Smooth muscle cell (in vitro differentiated cells): Measurements from ENCODE around the gene TFCP2L1. TPM values are rescaled to one million over a fixed set of nuclear protein-coding genes. Genes with fewer than 3 reads are reported as not detected.
"Not testable (repeated sequence)": the region's sequence is repeated elsewhere in the genome, so short reads cannot be mapped to it uniquely, and the experiment has no call there.

Source experiments
- DNase-seq: peaks from one replicate; lab custom pipeline; 2025; ENCODE audit not compliant: unreplicated experiment; lab: John Stamatoyannopoulos, UW
- H2AFZ ChIP-seq: fragments of 200-600 bp; sonication (generic); 2 replicates; pipeline ENCODE4 v1.6.0; 2016; ENCODE audit warnings: antibody characterized with exemption, low read depth, mild to moderate bottlenecking
- H3F3A ChIP-seq: fragments of 200-600 bp; sonication (generic); 2 replicates; pipeline ENCODE4 v1.6.0; 2017; ENCODE audit warnings: antibody characterized with exemption, low read depth
- H3K27ac ChIP-seq: fragments of 200-600 bp; sonication (generic); 2 replicates; pipeline ENCODE4 v1.5.1; 2016; ENCODE audit warnings: low read depth, mild to moderate bottlenecking
- H3K27me3 ChIP-seq: fragments of 200-600 bp; sonication (generic); 2 replicates; pipeline ENCODE4 v1.6.1; 2016; ENCODE audit warnings: low read depth, mild to moderate bottlenecking
- H3K36me3 ChIP-seq: fragments of 200-600 bp; sonication (generic); 2 replicates; pipeline ENCODE4 v1.5.1; 2016; ENCODE audit warnings: low read depth
- H3K4me1 ChIP-seq: fragments of 200-600 bp; sonication (generic); 2 replicates; pipeline ENCODE4 v1.5.1; 2016; ENCODE audit warnings: low read depth
- H3K4me2 ChIP-seq: fragments of 200-600 bp; sonication (generic); 2 replicates; pipeline ENCODE4 v1.6.0; 2016; ENCODE audit warnings: mild to moderate bottlenecking
- H3K4me3 ChIP-seq: fragments of 200-600 bp; sonication (generic); 2 replicates; pipeline ENCODE4 v1.5.1; 2016; ENCODE audit warnings: mild to moderate bottlenecking
- H3K79me2 ChIP-seq: fragments of 200-600 bp; sonication (generic); 2 replicates; pipeline ENCODE4 v1.6.0; 2016; ENCODE audit warnings: low read depth, mild to moderate bottlenecking
- H3K9ac ChIP-seq: fragments of 200-600 bp; sonication (generic); 2 replicates; pipeline ENCODE4 v1.6.0; 2016; ENCODE audit warnings: low read depth
- H3K9me3 ChIP-seq: fragments of 200-600 bp; sonication (generic); replicated peaks from 2 replicates; pipeline ENCODE4 v1.5.1; 2016; ENCODE audit warnings: low read depth
- H4K20me1 ChIP-seq: fragments of 200-600 bp; sonication (generic); 2 replicates; pipeline ENCODE4 v1.6.0; 2016; ENCODE audit warnings: low read depth
- WGBS: methylation state at CpG from one replicate; pipeline ENCODE4 v1.1.7; 2016; ENCODE audit warnings: low lambda C conversion rate; 5-methylcytosine and 5-hydroxymethylcytosine counted together
- polyA plus RNA-seq: library from polyadenylated mRNA; unstranded; fragments of >200 nt; fragmentation: Nextera tagmentation; extraction: Ambion mirVana; gene quantifications from 2 replicates; pipeline ENCODE4 v1.2.1, GENCODE V29; 2016
- total RNA-seq: library from RNA; depleted of rRNA; stranded (reverse); fragments of >200 nt; gene quantifications from 2 replicates; pipeline ENCODE4 v1.2.3, GENCODE V29; 2014
- TF ChIP-seq, protein P1 (sequence below): fragments of 200-600 bp; sonication (generic); IDR thresholded peaks from 2 replicates; pipeline ENCODE4 v1.5.1; 2017; ENCODE audit warnings: borderline replicate concordance, mild to moderate bottlenecking, antibody characterized with exemption; ENCODE audit not compliant: insufficient read depth, poor library complexity, severe bottlenecking

Gene TFCP2L1
- total and polyA plus RNA-seq, 2 experiments from 2014 or later, result 0.13 TPM; not detected in 1

DNA sequence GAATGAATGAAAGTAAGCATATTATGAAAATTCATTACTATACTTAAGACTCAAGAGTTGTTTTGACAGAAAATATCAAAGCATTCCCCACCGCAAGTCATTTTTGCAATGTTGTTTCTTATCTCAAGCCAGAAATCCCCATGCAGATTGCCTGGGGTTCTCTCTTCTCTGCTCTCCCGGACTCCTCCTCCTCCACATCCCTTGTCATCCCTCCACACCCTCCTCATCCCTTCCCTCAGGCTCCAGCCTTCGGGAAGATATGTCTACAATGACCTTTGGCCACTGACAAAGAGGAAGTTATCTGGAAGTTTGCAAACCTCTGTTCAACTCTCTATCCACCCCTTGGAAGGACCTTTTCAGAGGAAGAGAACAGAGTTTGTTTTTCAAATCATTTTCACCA lies 11.9 kb downstream of the TFCP2L1 start:
- TF ChIP-seq, protein P1, sequence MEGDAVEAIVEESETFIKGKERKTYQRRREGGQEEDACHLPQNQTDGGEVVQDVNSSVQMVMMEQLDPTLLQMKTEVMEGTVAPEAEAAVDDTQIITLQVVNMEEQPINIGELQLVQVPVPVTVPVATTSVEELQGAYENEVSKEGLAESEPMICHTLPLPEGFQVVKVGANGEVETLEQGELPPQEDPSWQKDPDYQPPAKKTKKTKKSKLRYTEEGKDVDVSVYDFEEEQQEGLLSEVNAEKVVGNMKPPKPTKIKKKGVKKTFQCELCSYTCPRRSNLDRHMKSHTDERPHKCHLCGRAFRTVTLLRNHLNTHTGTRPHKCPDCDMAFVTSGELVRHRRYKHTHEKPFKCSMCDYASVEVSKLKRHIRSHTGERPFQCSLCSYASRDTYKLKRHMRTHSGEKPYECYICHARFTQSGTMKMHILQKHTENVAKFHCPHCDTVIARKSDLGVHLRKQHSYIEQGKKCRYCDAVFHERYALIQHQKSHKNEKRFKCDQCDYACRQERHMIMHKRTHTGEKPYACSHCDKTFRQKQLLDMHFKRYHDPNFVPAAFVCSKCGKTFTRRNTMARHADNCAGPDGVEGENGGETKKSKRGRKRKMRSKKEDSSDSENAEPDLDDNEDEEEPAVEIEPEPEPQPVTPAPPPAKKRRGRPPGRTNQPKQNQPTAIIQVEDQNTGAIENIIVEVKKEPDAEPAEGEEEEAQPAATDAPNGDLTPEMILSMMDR, result no peak
- H3K4me2 ChIP-seq, result no peak overlapping the region
- H2AFZ ChIP-seq, result no peak overlapping the region
- no peaks in the 10 kb centered on the region for H3F3A ChIP-seq
- 43% methylated on average over 3 of the region's 3 CpGs for WGBS
- H3K79me2 ChIP-seq, result no peaks in the 10 kb centered on the region
- no peaks in the 10 kb centered on the region for H3K27me3 ChIP-seq
- H3K4me1 ChIP-seq, result no peaks in the 10 kb centered on the region
- H3K27ac ChIP-seq, result no peak overlapping the region
- no peak for DNase-seq
- no peaks in the 10 kb centered on the region for H3K9me3 ChIP-seq
- no peaks in the 10 kb centered on the region for H3K36me3 ChIP-seq
- no peaks in the 10 kb centered on the region for H4K20me1 ChIP-seq
- no peak overlapping the region for H3K9ac ChIP-seq
- no peak overlapping the region for H3K4me3 ChIP-seq

DNA sequence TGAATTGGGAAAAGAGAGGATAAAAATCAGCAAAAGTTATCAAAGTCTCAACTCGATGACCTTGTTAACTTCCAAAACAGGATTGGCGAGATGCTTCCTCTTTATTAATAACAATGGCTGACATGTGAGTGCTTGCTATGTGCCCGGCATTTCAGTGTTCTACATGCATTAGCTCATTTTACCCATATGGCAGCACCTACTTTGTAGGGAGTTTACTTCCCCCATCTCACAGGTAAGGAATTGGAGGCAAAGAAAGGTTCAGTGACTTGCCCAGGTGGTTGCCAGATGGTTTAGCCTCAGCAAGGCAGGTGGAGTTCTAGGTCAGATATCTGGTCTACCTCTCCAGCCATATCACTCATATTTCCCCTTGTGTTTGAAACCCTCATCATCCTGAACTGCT lies 12.4 kb downstream of the TFCP2L1 start:
- H3K4me3 ChIP-seq, result no peak overlapping the region
- H4K20me1 ChIP-seq, result no peaks in the 10 kb centered on the region
- H3K9ac ChIP-seq, result no peak overlapping the region
- no peaks in the 10 kb centered on the region for H3K9me3 ChIP-seq
- no peak for DNase-seq
- no peak overlapping the region for H2AFZ ChIP-seq
- no peaks in the 10 kb centered on the region for H3K4me1 ChIP-seq
- TF ChIP-seq, protein P1, result no peak
- no peaks in the 10 kb centered on the region for H3K36me3 ChIP-seq
- H3K79me2 ChIP-seq, result no peaks in the 10 kb centered on the region
- 89% methylated on average over 3 of the region's 3 CpGs for WGBS
- no peaks in the 10 kb centered on the region for H3F3A ChIP-seq
- no peak overlapping the region for H3K27ac ChIP-seq
- no peaks in the 10 kb centered on the region for H3K27me3 ChIP-seq
- H3K4me2 ChIP-seq, result no peak overlapping the region

DNA sequence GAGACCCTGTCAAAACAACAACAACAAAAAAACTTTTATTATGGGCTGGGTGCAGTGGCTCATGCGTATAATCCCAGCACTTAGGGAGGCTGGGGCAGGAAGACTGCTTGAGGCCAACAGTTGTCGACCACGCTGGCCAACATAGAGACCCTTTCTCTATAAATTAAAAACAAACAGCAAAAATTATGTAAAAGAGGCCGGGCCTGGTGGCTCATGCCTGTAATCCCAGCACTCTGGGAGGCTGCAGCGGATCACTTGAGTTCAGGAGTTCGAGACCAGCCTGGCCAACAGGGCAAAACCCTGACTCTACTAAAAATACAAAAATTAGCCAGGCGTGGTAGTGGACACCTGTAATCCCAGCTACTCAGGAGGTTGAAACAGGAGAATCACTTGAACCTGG lies 15.6 kb downstream of the TFCP2L1 start:
- WGBS, result 91% methylated on average over 7 of the region's 7 CpGs
- H3K4me1 ChIP-seq, H2AFZ ChIP-seq, H3K27ac ChIP-seq, H3K27me3 ChIP-seq, H3K4me3 ChIP-seq, H3K9me3 ChIP-seq, H3K4me2 ChIP-seq, H3K36me3 ChIP-seq, H3K9ac ChIP-seq, H3K79me2 ChIP-seq, H3F3A ChIP-seq, DNase-seq, H4K20me1 ChIP-seq: not testable (repeated sequence)

DNA sequence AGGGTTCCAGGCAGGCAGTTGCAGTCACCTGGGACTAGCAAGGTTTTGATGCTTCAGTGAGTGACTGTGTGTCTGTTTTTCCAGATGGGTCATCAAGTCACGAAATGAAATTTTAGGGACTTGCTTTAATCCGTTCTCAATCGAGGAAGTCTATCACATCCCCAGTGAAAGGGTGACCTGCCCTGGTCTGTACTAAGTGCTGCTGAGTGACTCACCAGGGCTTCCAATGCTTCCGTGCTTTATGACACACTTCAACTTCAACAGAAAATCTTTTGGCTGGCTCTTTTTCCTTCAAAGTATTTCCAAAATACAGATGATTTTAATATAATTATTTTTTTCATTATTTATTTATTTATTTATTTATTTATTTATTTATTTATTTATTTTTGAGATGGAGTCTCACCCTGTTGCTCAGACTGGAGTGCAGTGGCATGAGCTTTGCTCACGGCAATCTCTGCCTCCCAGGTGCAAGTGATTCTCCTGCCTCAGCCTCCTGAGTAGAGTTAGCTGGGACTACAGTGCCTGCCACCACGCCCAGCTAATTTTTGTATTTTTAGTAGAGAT lies 18.4 kb downstream of the TFCP2L1 start:
- Histone ChIP-seq H3K4me2 (no peak overlapping the region), H3F3A (no peaks in the 10 kb centered on the region), H3K36me3 (no peaks in the 10 kb centered on the region), H3K9me3 (no peaks in the 10 kb centered on the region), H3K27ac (no peak overlapping the region), H2AFZ (no peak overlapping the region), H3K79me2 (no peaks in the 10 kb centered on the region), H3K9ac (no peak overlapping the region), H3K4me1 (no peaks in the 10 kb centered on the region), H3K27me3 (no peaks in the 10 kb centered on the region), H4K20me1 (no peaks in the 10 kb centered on the region), H3K4me3 (no peak overlapping the region)
- no peak for DNase-seq
- TF ChIP-seq, protein P1, result no peak
- WGBS, result 71% methylated on average over 6 of the region's 6 CpGs
